Ecto neural progenitor cell (in vitro differentiated cells): ENCODE results near the gene CPT1C.

Source experiments
- DNase-seq: peaks from one replicate; pipeline ENCODE4 v3.0.0-alpha.2; 2018; ENCODE audit warnings: low spot score

The CPT1C gene

DNA sequence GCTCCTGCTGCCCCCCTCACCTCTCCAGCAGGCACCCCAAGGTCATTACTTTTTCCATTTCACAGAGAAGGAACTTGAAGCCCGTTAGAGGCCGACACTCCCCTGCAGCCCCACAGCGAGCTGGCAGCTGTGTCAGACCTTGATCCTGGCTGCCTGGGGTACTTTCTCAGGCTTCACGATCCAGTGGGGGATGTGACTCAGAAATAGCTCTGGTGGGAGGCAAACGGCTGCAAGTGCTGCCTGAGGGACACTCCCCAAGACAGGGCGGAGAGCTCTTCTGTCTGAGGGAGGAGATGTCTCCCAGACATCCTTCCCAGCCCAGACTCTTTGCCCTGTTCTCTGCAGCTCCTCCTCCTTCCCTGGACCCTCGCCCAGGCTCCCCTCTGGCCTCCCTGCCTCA lies 67.4 kb downstream of the CPT1C start:
- no peak for DNase-seq

GRCh38 chr19:49761249-49761624 lies 70.3 kb downstream of the CPT1C start:
- no peak for DNase-seq

DNA sequence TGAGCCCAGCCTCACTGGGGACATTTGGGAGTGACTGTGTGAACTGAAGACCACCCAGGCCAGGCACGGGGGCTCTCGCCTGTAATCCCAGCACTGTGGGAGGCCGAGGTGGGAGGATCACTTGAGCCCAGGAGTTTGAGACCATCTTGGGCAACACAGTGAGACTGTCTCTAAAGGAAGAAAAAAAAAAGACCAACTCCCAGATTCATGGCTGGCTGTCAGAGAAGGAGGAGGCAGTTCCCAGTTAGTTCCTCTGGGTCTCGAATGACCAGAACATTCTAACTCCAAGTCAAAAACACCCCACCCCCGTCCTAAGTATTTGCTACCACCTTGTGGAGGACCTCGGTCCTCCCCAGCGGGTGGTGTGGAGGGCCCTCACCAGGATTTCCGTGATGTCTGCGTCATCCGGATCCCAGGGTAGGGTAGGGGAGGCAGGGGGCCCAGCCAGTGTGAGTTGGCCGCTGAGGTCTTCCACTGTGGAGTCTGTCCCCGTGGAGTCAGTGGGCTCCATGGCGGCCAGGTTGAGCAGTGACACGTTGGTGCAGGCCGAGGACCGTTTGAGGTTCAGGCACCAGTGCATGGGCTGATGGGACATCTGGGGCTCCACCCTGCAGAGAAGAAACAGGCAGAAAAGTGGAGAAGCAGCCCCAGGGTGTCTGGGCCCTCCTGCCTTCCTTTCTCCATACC lies 70.9 kb downstream of the CPT1C start:
- no peak for DNase-seq

- DNase-seq, result no peak
Observed at GRCh38 chr19:49763230-49763629, 72.3 kb downstream of the CPT1C start, which contains the start of gene TSKS. TSKS (minus strand) TSS chr19:49763306; CDS start chr19:49763247, 59 bp downstream.
